GM19372 (cell line): Measurements from ENCODE around the gene IL22RA2.
A peak's percentile ranks its signal among the peaks of the same experiment; 100 is the strongest.
"Not testable (repeated sequence)": the region's sequence is repeated elsewhere in the genome, so short reads cannot be mapped to it uniquely, and the experiment has no call there.

ENCODE experiments used
- ATAC-seq: cut with Tn5 transposase; IDR thresholded peaks from one replicate; pipeline ENCODE4 v1.9.1; 2021; ENCODE audit warnings: mild to moderate bottlenecking, low read depth, moderate library complexity; ENCODE audit not compliant: unreplicated experiment

The IL22RA2 gene

DNA sequence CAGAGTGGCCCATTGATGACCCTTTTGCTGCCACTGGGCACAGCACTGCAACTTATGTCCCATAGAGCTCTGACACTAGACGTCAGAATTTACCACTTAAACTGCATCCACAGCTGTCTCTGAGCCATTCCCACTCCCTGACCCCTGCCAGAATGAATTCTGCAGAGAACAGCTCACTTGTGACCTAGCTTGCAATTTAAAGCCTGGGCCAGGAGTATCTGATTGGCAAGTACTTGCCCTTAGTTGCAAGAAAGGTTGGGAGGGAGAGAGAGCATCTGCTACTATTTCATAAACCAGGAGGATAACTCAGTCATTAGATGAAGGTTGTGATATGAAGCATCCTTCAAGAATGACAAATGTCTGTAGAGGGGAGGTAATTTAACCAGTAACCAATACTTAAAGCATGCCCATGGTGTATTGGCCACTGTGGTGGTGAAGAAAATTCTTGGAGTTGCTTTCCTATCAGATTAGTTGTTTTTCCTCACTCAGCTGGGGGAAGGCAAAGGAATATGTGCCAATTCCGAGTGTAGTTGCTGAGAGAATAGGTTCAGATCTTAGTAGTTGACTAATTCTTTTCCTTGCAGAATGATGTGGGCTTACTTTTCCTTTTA is 46.5 kb downstream of the IL22RA2 start:
- no peak for ATAC-seq

DNA sequence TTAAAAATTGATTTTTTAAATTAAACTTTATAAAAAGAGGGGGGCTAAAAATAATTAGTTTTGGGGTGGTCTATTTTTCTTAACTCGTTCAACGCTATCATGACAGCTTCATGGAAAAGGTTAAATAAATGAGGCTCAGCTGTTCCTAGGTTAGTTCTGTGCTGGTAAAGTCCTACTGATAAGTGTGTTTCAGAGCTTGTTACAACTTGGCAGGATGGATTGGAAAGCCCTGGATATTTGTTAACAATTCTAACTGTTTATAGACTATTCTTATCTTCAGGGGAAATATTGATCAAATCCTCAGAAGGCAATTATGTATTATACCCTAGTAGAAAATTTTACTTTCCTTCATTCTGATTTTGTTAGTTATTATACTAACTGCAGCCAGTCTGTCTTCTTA is 50.4 kb downstream of the IL22RA2 start:
- ATAC-seq, result no peak

DNA sequence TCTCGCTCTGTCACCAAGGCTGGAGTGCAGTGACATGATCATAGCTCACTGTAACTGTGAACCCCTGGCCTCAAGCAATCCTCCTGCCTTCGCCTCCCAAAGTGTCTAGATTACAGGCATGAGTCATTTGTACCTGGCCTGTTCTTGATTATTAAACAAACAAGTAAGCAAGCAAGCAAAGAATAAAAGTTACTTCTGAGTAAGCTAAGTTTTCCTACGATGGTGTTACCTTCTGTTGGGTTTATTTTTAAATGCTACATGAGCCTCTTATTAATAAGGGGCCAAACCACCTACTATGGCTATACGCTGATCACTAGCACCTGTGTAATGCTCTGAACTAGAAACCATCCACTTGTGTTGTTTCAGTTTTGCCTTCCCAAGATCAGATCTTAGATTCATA is 50.8 kb downstream of the IL22RA2 start:
- ATAC-seq, result no peak

- ATAC-seq, result no peak
These were observed 51.9 kb downstream of the IL22RA2 start for GRCh38 chr6:137121401-137121997.

DNA sequence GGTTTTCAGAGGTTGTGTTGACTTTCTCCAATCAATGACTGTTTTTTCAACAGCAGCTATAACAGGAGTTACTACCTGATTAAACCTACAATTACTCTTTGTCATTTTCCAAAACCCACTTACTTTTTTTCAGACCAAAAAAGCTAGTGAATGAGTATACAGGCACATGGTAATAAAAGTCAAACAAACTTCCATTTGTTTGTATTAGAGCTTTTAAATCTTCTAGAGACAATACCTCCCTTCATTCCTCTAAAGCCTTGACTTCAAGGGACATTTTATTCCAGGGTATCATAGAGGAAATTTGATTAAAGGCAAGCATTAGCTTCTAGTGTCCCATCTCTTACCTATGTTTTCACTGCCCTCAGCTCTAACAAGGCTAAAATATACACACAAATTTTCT is 52.7 kb downstream of the IL22RA2 start:
- ATAC-seq, result no peak

GRCh38 chr6:137119196-137120104 is 54.0 kb downstream of the IL22RA2 start:
- no peak for ATAC-seq

- ATAC-seq, result no peak
These were observed 55.9 kb downstream of the IL22RA2 start for GRCh38 chr6:137117581-137117980.

GRCh38 chr6:137116807-137117206 is 56.6 kb downstream of the IL22RA2 start:
- ATAC-seq, result no peak

GRCh38 chr6:137115658-137116057 is 57.8 kb downstream of the IL22RA2 start:
- ATAC-seq, result no peak

DNA sequence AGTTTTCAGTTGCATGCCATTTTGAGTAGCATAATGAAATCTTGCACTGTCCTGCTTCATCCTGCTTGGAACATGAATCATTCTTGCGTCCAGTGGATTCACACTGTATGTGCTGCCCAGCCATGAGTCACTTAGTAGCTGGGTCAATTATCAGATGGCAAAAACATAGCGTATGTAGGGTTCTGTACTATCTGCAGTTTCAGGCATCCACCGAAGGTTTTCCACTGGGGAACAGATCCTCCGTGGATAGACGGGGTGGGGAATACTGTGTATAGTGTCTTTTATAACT is 61.4 kb downstream of the IL22RA2 start:
- ATAC-seq, result no peak

DNA sequence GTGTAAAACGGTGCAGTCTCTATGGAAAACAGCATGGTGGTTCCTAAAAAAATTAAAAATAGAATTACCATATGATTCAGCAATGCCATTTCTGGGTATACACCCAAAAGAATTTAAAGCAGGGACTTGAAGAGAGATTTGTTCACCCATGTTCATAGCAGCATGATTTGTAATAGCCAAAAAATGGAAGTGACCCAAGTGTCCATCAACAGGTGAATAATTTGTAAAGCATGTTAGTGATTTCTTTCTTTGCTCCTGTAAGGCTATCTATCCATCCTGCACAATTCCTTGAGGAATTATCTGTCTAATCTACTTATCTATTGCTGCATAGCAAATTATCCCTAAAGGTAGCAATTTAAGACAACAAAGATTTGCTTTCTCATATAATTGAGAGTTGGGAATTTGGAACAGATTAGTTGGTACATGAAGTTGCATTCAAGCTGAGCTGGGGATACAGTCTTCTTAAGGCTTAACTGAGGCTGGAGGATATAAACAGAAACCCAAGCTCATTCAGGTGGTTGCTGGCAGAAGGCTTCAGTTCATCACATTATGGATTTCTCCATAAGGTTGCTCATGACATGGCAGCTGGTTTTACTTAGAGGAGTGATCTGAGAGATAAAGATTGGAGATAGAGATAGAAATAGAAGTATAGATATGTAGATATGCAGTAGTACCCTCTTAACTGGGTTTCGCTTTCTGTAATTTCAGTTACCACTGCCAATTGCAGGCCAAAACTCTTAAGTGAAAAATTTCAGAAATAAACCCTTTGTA is 62.0 kb downstream of the IL22RA2 start:
- no peak for ATAC-seq

GRCh38 chr6:137107767-137108105 is 65.7 kb downstream of the IL22RA2 start:
- no peak for ATAC-seq

GRCh38 chr6:137107047-137107766 is 66.2 kb downstream of the IL22RA2 start:
- ATAC-seq, result not testable (repeated sequence)

- ATAC-seq, result no peak
These were observed 67.3 kb downstream of the IL22RA2 start for GRCh38 chr6:137106183-137106582.

DNA sequence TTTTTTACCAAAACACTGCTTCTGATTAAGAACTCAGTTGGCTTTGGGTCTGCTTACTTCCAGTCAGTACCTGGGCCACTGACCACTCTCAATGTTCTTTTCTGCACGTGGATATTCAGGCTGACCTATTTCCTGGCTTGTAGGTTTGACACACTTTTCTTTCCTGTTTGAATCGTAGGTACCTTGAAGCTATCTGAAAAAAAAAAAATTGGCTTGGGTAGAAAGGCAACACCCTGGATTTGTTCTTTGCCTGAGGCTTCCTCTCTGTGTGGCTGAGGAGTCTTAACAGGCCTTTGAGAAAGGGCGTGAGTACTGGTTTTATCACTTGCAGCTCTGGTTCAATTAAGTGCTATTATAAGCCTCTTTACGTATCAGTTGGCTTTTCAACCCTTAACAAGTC is 68.1 kb downstream of the IL22RA2 start:
- ATAC-seq, result no peak

GRCh38 chr6:137104926-137105325 is 68.5 kb downstream of the IL22RA2 start:
- no peak for ATAC-seq

- ATAC-seq, result peak; percentile 76
These were observed 70.5 kb downstream of the IL22RA2 start for GRCh38 chr6:137102851-137103492.

DNA sequence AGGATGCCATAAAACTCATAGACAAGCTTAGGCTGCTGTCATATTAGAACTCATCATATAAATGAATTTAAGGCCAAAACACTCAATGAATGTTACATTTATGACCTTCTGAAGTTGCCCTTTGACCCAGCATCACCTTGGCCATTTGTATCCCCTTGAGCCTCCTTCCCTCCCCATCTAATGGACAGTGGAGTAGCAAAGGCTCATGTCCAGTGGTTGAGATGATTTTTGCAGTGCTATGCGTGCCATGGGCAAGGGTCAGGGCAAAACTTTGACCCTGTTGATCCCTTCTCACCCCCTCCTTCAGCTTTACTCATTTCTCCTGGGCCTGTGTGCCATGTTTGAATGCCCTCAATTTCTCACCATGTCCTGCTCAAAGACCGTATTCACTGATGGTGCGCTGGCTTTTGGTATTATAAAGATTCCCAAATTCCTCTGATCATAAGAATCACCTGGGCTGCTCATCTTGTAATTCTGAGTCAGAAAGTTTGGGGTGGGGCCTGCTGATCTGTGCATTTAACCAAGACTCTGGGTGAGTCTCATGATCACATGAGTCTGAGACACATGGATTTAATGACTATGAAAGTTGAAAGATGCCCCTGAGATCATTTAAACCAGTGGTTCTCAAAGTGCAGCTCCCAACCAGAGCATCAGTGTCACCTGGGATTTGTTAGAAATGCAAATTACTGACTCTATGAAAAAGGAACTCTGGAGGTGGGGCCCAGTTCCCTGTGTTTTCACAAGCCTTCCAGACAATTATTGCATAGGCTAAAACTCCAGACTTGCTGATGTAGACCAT is 71.2 kb downstream of the IL22RA2 start:
- ATAC-seq, result no peak

- no peak for ATAC-seq
These were observed 73.6 kb downstream of the IL22RA2 start for GRCh38 chr6:137099689-137100403.
